H1 (cell line): Measurements from ENCODE around the gene TFRC. TPM values are rescaled to one million over a fixed set of nuclear protein-coding genes. Genes with fewer than 3 reads are reported as not detected.

Source experiments
- CTCF ChIA-PET: fragments of 300-600 bp; sonication (Branson Sonifier 250); formaldehyde crosslinking; loops from one replicate; lab custom pipeline; 2021; ENCODE audit not compliant: partially characterized antibody; lab: Charles Lee
- POLR2A ChIA-PET: fragments of 300-600 bp; sonication (Branson Sonifier 250); formaldehyde crosslinking; loops from one replicate; lab custom pipeline; 2021; ENCODE audit warnings: inconsistent platforms; ENCODE audit not compliant: partially characterized antibody; lab: Charles Lee
- DNase-seq, 2 experiments: peaks; one replicate each; pipeline versions ENCODE4 v3.0.0 to v3.0.0-alpha.2; 2010 to 2022; ENCODE audit warnings: low spot score in 2 of 2, low read depth in 1 of 2, mixed read lengths in 1 of 2
- FAIRE-seq: peaks from 2 replicates; lab custom pipeline; 2011; peaks lifted over from hg19 to GRCh38; lab: Jason Lieb, UNC
- H2AFZ ChIP-seq: 2 replicates; pipeline ENCODE4 v1.8.1; 2012; ENCODE audit warnings: low read length, inconsistent platforms
- H2AK5ac ChIP-seq: 2 replicates; pipeline ENCODE4 v1.6.1; 2013; ENCODE audit warnings: low read depth, low read length
- H2BK120ac ChIP-seq: replicated peaks from 2 replicates; pipeline ENCODE3; 2013; ENCODE audit warnings: low read depth, low read length, inconsistent platforms
- H2BK12ac ChIP-seq: 2 replicates; pipeline ENCODE4 v1.6.1; 2013; ENCODE audit warnings: low read depth, low read length
- H2BK15ac ChIP-seq: 2 replicates; pipeline ENCODE4 v1.6.1; 2013; ENCODE audit warnings: low read length
- H2BK20ac ChIP-seq: 2 replicates; pipeline ENCODE4 v1.6.1; 2013; ENCODE audit warnings: low read length
- H2BK5ac ChIP-seq: 2 replicates; pipeline ENCODE4 v1.6.1; 2013; ENCODE audit warnings: low read depth, low read length
- H3K14ac ChIP-seq: 2 replicates; pipeline ENCODE4 v1.6.1; 2013; ENCODE audit warnings: inconsistent platforms; ENCODE audit not compliant: insufficient read length
- H3K18ac ChIP-seq: 2 replicates; pipeline ENCODE4 v1.6.1; 2013; ENCODE audit warnings: low read length; ENCODE audit errors: extremely low read depth
- H3K23ac ChIP-seq: 2 replicates; pipeline ENCODE4 v1.6.1; 2013; ENCODE audit warnings: inconsistent platforms; ENCODE audit not compliant: insufficient read length
- H3K23me2 ChIP-seq: 2 replicates; pipeline ENCODE4 v1.6.1; 2013; ENCODE audit warnings: low read depth, low read length
- H3K27ac ChIP-seq: 2 replicates; pipeline ENCODE4 v1.6.1; 2011; ENCODE audit warnings: low read depth, low read length, inconsistent platforms
- H3K27me3 ChIP-seq, 4 experiments: replicated peaks in 1 of 4; 1 replicate in 1 of 4; 2 replicates in 3 of 4; pipeline versions ENCODE4 v1.6.1 to v1.8.1; 2011 to 2013; ENCODE audit warnings: low read length in 3 of 4, mild to moderate bottlenecking in 3 of 4, inconsistent platforms in 2 of 4, mixed read lengths in 2 of 4, moderate library complexity in 1 of 4; ENCODE audit not compliant: control insufficient read depth in 3 of 4, insufficient read depth in 3 of 4; ENCODE audit errors: extremely low read depth in 1 of 4
- H3K36me3 ChIP-seq, 4 experiments: 2 replicates each; pipeline versions ENCODE4 v1.6.1 to v1.8.1; 2011 to 2013; ENCODE audit warnings: mild to moderate bottlenecking in 4 of 4, low read length in 3 of 4, moderate library complexity in 2 of 4, control low read depth in 1 of 4, inconsistent platforms in 1 of 4; ENCODE audit not compliant: insufficient read depth in 4 of 4, control insufficient read depth in 2 of 4
- H3K4ac ChIP-seq: replicated peaks from 2 replicates; pipeline ENCODE3; 2013; ENCODE audit warnings: low read length, low read depth, mixed read lengths, inconsistent platforms; ENCODE audit not compliant: insufficient read length
- H3K4me1 ChIP-seq, 4 experiments: replicated peaks in 1 of 4; 1 replicate in 1 of 4; 2 replicates in 3 of 4; pipeline versions ENCODE4 v1.6.1 to v1.8.1; 2011 to 2013; ENCODE audit warnings: low read length in 3 of 4, inconsistent platforms in 2 of 4, mixed read lengths in 1 of 4; ENCODE audit not compliant: insufficient read depth in 4 of 4, control insufficient read depth in 3 of 4
- H3K4me2 ChIP-seq, 2 experiments: 2 replicates each; pipeline versions ENCODE4 v1.6.1 to v1.8.1; 2011 to 2013; ENCODE audit warnings: low read depth in 2 of 2, low read length in 2 of 2, control low read depth in 1 of 2, inconsistent platforms in 1 of 2, mild to moderate bottlenecking in 1 of 2; ENCODE audit not compliant: insufficient read depth in 1 of 2
- H3K4me3 ChIP-seq, 4 experiments: fragments of 200-600, 300-600 bp in 1 of 4; sonication (generic), shearing (Covaris generic), sonication (Bioruptor Twin) in 1 of 4; 2 replicates each; pipeline versions ENCODE4 v1.5.1 to v1.8.1; 2011 to 2016; ENCODE audit warnings: low read length in 4 of 4, low read depth in 3 of 4, control low read depth in 2 of 4, inconsistent platforms in 2 of 4, mild to moderate bottlenecking in 2 of 4, mixed read lengths in 1 of 4, moderate library complexity in 1 of 4; ENCODE audit not compliant: insufficient read depth in 2 of 4; ENCODE audit errors: extremely low read depth in 1 of 4
- H3K56ac ChIP-seq: replicated peaks from 2 replicates; pipeline ENCODE3; 2013; ENCODE audit warnings: low read depth, mild to moderate bottlenecking, mixed read lengths, low read length, inconsistent platforms; ENCODE audit not compliant: insufficient read length
- H3K79me1 ChIP-seq: 2 replicates; pipeline ENCODE4 v1.6.1; 2013; ENCODE audit warnings: low read depth, low read length, control low read depth
- H3K79me2 ChIP-seq, 2 experiments: 2 replicates each; pipeline versions ENCODE4 v1.6.1 to v1.8.1; 2012 to 2013; ENCODE audit warnings: low read length in 2 of 2, mild to moderate bottlenecking in 2 of 2, inconsistent platforms in 1 of 2; ENCODE audit not compliant: insufficient read depth in 2 of 2, control insufficient read depth in 1 of 2
- H3K9ac ChIP-seq, 4 experiments: replicated peaks in 1 of 4; 1 replicate in 1 of 4; 2 replicates in 3 of 4; pipeline versions ENCODE4 v1.6.1 to v1.8.1; 2011 to 2013; ENCODE audit warnings: low read depth in 3 of 4, low read length in 3 of 4, control low read depth in 2 of 4, mild to moderate bottlenecking in 2 of 4, moderate library complexity in 2 of 4, inconsistent platforms in 1 of 4; ENCODE audit errors: extremely low read depth in 1 of 4
- H3K9me3 ChIP-seq, 2 experiments: 2 replicates each; pipeline versions ENCODE4 v1.6.1 to v1.8.1; 2012 to 2013; ENCODE audit warnings: mild to moderate bottlenecking in 2 of 2, moderate library complexity in 2 of 2, control low read depth in 1 of 2, inconsistent platforms in 1 of 2, low read depth in 1 of 2, low read length in 1 of 2, mixed read lengths in 1 of 2; ENCODE audit not compliant: insufficient read depth in 2 of 2
- H4K20me1 ChIP-seq, 2 experiments: replicated peaks in 1 of 2; 2 replicates each; pipeline versions ENCODE3 to v1.8.1; 2011 to 2013; ENCODE audit warnings: inconsistent platforms in 2 of 2, low read length in 2 of 2, mild to moderate bottlenecking in 1 of 2; ENCODE audit not compliant: insufficient read depth in 2 of 2, control insufficient read depth in 1 of 2
- H4K5ac ChIP-seq: 2 replicates; pipeline ENCODE4 v1.6.1; 2013; ENCODE audit warnings: low read length, low read depth, mixed read lengths, inconsistent platforms; ENCODE audit not compliant: insufficient read length
- H4K8ac ChIP-seq: 2 replicates; pipeline ENCODE4 v1.8.0; 2013; ENCODE audit warnings: mild to moderate bottlenecking, moderate library complexity, low read length, inconsistent platforms; ENCODE audit not compliant: insufficient read depth; ENCODE audit errors: extremely low read depth
- H4K91ac ChIP-seq: replicated peaks from 2 replicates; pipeline ENCODE3; 2013; ENCODE audit warnings: low read length, mixed read lengths, inconsistent platforms; ENCODE audit not compliant: insufficient read length
- ASH2L ChIP-seq: fragments of 200-600, 300-600 bp; sonication (generic); IDR thresholded peaks from one replicate; pipeline ENCODE4 v1.7.1; 2017; ENCODE audit warnings: low read length
- EZH2 ChIP-seq: fragments of 200-600 bp; sonication (generic); IDR thresholded peaks from 2 replicates; pipeline ENCODE4 v1.7.1; 2012; ENCODE audit warnings: low read depth, mild to moderate bottlenecking, moderate library complexity, low read length, inconsistent platforms; ENCODE audit not compliant: severe bottlenecking
- FOSL1 ChIP-seq: IDR thresholded peaks from 2 replicates; pipeline ENCODE4 v1.6.1; 2011; ENCODE audit warnings: mild to moderate bottlenecking, low read depth, low read length, moderate library complexity; ENCODE audit not compliant: insufficient read depth
- KDM1A ChIP-seq: fragments of 200-600, 300-600 bp; sonication (generic); IDR thresholded peaks from 2 replicates; pipeline ENCODE4 v1.7.1; 2016; ENCODE audit warnings: mild to moderate bottlenecking, low read length, borderline replicate concordance
- NRF1 ChIP-seq: IDR thresholded peaks from 2 replicates; pipeline ENCODE4 v1.6.1; 2011; ENCODE audit warnings: mild to moderate bottlenecking, low read depth, low read length, improper control_type of control experiment
- POLR2AphosphoS5 ChIP-seq: IDR thresholded peaks from 2 replicates; pipeline ENCODE4 v1.6.1; 2011; ENCODE audit warnings: low read depth, low read length
- RFX5 ChIP-seq: IDR thresholded peaks from 2 replicates; pipeline ENCODE4 v1.6.1; 2011; ENCODE audit warnings: low read depth, low read length, improper control_type of control experiment, borderline replicate concordance
- SIRT6 ChIP-seq: IDR thresholded peaks from one replicate; pipeline ENCODE4 v1.7.1; 2012; ENCODE audit warnings: low read length, inconsistent platforms
- WGBS, 2 experiments: shearing (Covaris generic) in 1 of 2; methylation state at CpG; one replicate each; pipeline versions ENCODE4 v1.1.6 to v1.1.7; 2013 to 2015; ENCODE audit warnings: low lambda C conversion rate in 2 of 2, mixed read lengths in 2 of 2, inconsistent platforms in 1 of 2, low coverage in 1 of 2, missing lambda C conversion rate in 1 of 2; ENCODE audit not compliant: insufficient replicate concordance in 2 of 2, insufficient coverage in 1 of 2, insufficient read length in 1 of 2; ENCODE audit errors: extremely low coverage in 1 of 2, missing lambda C conversion rate in 1 of 2; 5-methylcytosine and 5-hydroxymethylcytosine counted together
- polyA plus RNA-seq, 7 experiments: library from polyadenylated mRNA; depleted of rRNA in 3 of 7; stranded (reverse) in 5 of 7; unstranded in 2 of 7; fragments of >200 nt in 5 of 7; fragments of 200-250 nt in 2 of 7; gene quantifications; 1 replicate in 5 of 7; 2 replicates in 1 of 7; 4 replicates in 1 of 7; pipeline versions ENCODE4 v1.2.1 to v1.2.3, GENCODE V29; 2011 to 2013; ENCODE audit warnings: missing spikeins in 2 of 7, mixed read lengths in 2 of 7
- total RNA-seq: library from RNA; stranded (reverse); fragmentation: NEBNext Ultra II Directional; extraction: Animal tissue kit (Norgen Biotek cat#: 25700); gene quantifications from 2 replicates; pipeline ENCODE4 v1.2.1, GENCODE V29; 2021
- TF ChIP-seq, protein P1 (sequence below): IDR thresholded peaks from 2 replicates; pipeline ENCODE4 v1.6.1; 2011; ENCODE audit warnings: low read depth, mild to moderate bottlenecking, low read length; ENCODE audit not compliant: insufficient read depth
- TF ChIP-seq, protein P2 (sequence below): IDR thresholded peaks from 2 replicates; pipeline ENCODE4 v1.6.1; 2012; ENCODE audit warnings: inconsistent platforms

Gene TFRC
- total and polyA plus RNA-seq, 2 of the 8 experiments (the other 6 are each of a cell fraction or from before 2014, with no cell fraction given) = 67.3 to 161 TPM

DNA sequence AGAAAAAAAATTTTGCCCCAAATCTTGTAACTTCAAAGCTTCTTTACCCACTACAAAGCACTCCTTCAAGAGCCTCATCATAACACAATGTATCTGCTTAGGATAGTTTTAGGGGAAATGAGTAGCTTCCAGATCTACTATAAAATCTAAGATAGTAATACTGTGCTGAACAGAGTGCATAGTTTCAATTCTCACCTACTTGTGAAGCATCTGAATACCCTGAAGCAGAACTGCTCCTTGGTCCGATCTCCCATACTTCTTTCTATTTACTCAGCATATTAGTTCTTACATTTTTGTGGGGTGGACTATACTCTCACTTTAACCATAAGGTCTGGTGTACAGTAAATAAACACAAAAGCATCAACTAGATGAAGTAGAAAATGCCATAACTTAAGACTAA lies 9.6 kb downstream of the TFRC start:
- no peak overlapping the region for H4K91ac ChIP-seq
- no peak overlapping the region for H2BK12ac ChIP-seq
- no peak overlapping the region for H3K4me2 ChIP-seq
- no peak overlapping the region for H2BK20ac ChIP-seq
- H3K27me3 ChIP-seq = no peaks in the 10 kb centered on the region
- no peak overlapping the region for H2BK120ac ChIP-seq
- no peak overlapping the region for H3K4ac ChIP-seq
- no peak overlapping the region for H3K27ac ChIP-seq
- CTCF ChIA-PET = interaction anchor here (0.8 to 22.4 kb wide), 17 partner anchors 9 to 898 kb away, joined by 3 to 299 read pairs (median 7); partner anchors contain the start of gene TM4SF19
- TF ChIP-seq, protein P1, sequence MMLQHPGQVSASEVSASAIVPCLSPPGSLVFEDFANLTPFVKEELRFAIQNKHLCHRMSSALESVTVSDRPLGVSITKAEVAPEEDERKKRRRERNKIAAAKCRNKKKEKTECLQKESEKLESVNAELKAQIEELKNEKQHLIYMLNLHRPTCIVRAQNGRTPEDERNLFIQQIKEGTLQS = no peak
- TF ChIP-seq POLR2AphosphoS5 (no peak), NRF1 (no peak), EZH2 (no peak), FOSL1 (no peak), RFX5 (no peak), SIRT6 (no peak), KDM1A (no peak), ASH2L (no peak)
- TF ChIP-seq, protein P2, sequence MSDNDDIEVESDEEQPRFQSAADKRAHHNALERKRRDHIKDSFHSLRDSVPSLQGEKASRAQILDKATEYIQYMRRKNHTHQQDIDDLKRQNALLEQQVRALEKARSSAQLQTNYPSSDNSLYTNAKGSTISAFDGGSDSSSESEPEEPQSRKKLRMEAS = no peak
- TF ChIP-seq, all 59 proteins: peak for 0
- no peak overlapping the region for H3K9ac ChIP-seq
- DNase-seq (no peak), FAIRE-seq (no peak)
- H3K23me2 ChIP-seq = no peaks in the 10 kb centered on the region
- peaks cover 0 to 17% of the 10 kb centered on the region in 2 experiments; a peak in 2 of 4 replicates for H3K79me2 ChIP-seq
- H3K9me3 ChIP-seq = no peaks in the 10 kb centered on the region
- no peak overlapping the region for H3K4me3 ChIP-seq
- H3K36me3 ChIP-seq = peaks cover 27 to 84% (median 67%) of the 10 kb centered on the region in 4 experiments
- no peak overlapping the region for H2BK5ac ChIP-seq
- H3K14ac ChIP-seq = no peak overlapping the region
- no peak overlapping the region for H3K56ac ChIP-seq
- no peak overlapping the region for H3K23ac ChIP-seq
- WGBS, 2 experiments = 96% methylated on average over 1 of the region's 1 CpG; no CpG with 5 or more reads in 1 of the 2 experiments
- peaks cover 1 to 3% of the 10 kb centered on the region in 2 experiments for H4K20me1 ChIP-seq
- H3K79me1 ChIP-seq = no peaks in the 10 kb centered on the region; the same call in 1 of the 2 replicates
- H2AFZ ChIP-seq = no peak overlapping the region
- H2BK15ac ChIP-seq = no peak overlapping the region
- H4K8ac ChIP-seq = no peak overlapping the region
- no peak overlapping the region for H4K5ac ChIP-seq
- POLR2A ChIA-PET = interaction anchor here (1.1 to 1.2 kb wide), 2 partner anchors 107 to 127 kb away, joined by 3 to 4 read pairs; no protein-coding TSS in a partner anchor
- H2AK5ac ChIP-seq = no peak overlapping the region
- no peak overlapping the region for H3K18ac ChIP-seq
- H3K4me1 ChIP-seq = no peaks in the 10 kb centered on the region
